Stimulated activated CD8-positive, alpha-beta memory T cell treated with anti-CD3 and anti-CD28 coated beads, Interleukin-15, amount 100 ng/mL, for 4 hours (primary cell): ENCODE results near the gene MAGI1.

ENCODE experiments used
- DNase-seq, 2 donors: peaks; one replicate each; pipeline ENCODE4 v3.0.0-alpha.2; 2020; ENCODE audit warnings: low read depth in 2 of 2

MAGI1 gene

DNA sequence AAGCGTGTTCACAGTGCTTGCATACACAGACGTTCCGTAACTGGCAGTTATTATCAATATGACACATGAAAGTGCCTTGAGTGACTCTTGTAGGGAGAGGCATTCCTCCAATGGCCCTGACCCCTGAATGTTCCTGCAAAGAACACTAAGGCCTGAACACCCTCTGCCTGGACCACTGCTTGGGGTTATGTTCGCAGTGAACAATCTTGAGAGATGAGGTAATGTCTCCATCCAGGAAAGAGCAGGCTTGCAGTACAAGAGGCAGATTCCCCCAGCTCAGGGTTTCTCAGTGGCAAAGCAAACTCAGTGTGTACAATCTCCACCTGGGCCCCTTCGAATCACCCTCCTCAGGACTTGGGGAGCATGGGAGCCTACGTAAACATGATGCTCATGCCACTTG, 324.6 kb downstream of the MAGI1 start:
- DNase-seq: no peak

DNA sequence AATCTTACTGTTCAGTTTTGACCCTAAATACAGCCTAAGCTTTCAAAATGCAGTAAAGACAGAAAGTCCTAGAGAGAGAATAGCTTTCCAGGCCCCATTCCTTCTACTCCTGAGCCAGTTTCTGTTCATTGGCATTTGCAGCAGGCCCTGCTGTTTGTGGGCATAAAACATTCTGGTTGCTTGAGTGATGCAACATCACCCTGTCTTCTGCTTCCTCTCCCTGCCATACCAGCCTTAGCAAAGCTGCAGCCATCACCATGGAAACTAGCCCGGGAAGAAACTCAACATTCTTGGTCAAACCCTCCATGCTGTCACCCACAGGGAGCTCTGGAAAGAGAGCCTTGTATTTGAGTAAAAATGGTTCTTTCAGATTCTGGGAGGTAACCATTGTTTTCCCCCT, 325.7 kb downstream of the MAGI1 start:
- no peak for DNase-seq

DNA sequence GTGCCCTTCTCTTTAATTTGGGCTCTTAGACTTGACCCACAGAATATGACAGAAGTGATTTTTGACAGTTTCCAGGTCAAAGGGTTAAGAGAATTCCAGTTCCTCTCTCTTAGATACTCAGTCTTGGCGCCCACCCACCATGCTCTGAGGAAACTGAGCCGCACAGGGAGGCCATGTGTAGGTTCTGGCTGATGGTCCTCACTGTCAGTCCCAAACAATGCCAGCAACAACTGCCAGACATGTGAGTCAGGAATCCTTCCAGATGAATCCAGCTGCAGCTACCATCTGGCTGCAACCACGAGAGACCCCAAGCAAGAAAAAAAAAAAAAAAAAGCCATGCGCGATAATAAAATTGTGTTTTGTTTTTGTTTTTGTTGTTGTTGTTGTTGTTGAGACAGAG, 326.6 kb downstream of the MAGI1 start:
- no peak for DNase-seq

DNA sequence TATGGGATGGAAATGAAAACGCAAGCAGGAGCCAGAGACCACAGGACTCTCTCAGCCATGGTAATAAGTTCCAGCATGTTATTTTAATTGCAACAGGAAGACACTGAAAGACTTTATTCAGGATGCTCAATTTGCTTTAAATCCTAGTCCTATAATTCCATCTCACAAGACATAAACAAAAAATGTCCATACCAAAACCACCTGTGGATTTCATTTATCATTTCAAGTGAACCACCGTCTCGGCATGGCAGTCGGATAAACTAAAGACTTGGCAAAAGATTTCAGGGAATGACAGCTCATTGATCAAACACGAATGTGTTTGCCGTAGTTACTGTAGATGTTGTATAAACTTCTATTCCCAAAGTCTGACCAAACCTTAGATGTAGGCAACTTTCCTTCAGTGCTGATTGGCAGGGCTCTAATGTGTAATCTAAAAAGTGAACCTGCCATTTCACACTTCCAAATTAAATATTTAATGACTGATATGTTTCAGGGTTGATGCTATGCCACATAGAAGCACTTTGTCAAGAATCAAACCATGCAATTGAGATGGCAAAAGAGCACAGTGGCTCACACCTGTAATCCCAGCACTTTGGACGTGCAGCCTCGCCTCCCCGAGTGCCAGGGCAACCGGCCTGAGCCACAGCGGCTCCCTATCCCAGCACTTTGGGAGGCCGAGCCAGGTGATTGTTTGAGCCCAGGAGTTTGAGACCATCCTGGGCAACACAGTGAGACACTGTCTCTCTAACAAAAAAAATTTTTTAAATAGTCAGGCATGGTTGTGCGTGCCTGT, 331.7 kb downstream of the MAGI1 start:
- no peak for DNase-seq

DNA sequence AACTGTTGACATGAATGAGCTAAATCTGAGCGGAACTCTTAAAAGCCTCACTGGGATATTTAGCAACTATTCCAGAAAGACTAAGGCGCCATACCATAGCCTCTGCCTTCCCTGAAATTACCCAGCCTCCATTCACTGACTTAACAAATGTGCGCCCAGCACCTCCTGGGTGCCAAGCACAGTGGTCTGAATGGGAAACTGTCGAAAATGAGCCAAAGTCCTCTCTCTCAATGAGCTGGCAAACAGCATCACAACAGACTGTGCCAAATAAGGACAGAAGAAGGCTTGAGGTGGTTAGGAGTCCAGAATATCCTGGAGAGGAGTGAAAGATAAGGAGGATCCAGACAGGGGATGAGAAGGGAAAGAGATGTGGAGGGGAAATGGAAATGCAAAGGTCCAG, 332.4 kb downstream of the MAGI1 start:
- no peak for DNase-seq

DNA sequence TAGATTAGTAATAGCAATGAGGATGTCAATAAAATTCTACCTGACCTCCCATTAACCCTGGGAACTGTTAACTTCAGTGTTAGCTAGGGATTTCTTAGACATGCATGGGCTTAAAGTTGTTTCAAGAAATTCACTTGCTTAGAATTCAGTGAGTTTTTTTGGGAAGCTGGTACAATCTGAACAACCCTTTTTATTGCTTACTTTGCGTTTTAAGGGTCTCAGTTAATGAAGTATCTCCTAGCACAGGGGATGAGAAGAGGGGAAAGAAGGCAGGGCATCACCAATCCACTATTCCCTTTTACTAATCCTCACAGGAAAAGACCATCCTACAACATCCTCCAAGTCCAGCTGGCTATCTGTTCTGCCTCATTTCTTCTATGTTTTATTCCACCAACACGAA, 334.9 kb downstream of the MAGI1 start:
- DNase-seq: no peak

DNA sequence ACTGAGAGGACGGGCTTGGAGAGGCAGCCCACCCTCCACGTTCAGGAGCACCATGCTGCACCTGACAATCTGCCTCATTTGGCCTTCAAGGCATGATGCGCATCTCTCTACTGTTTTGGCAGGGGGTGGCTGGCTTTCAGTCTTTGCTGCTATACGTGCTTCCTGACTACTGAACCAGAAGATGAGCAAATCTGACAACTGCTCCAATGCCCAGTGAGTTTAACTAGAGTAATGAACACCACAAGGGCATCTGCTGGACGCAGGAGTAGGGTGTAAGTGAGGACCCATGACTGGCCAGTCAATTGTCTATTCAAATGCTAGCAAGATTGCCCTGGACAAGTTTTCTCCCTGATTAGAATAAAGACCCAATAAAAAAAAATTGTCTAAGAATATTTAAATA, 335.7 kb downstream of the MAGI1 start:
- no peak for DNase-seq

DNA sequence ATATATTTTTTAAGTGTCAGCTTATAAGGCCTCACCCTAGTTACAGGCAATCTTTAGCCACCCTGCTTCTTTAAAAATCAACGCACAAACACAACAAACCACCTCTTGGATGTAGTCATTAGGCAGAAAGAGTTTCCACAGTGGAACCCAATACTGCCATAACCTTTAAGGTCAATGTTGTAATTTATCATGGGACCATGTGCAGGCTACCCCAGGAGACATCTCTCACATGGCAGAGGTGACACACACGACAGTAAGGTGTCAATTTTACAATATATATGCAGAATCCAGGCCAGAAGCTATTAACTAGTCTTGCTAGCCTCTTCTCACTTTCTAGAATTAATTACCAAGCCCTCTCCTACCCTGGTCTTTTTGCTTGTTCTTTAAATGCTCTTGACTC, 336.5 kb downstream of the MAGI1 start:
- DNase-seq: no peak

DNA sequence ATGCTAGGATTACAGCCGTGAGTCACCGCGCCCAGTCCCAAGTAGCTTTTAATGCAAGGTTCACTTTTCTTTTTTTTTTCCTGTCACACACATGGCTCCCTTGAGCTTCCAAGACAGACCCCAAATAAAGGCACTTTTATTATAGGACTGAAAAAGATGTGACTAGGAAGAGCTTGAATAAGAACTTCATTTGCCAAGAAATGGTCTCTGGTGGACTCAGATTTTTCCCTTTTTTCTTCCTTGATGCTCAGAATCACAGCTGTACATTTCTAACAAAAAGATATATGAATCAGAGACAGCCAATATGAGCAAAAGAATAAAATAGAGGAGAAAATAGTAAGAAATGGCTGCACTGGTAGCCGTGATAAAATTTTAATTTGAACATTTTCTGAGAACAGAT, 337.2 kb downstream of the MAGI1 start:
- no peak for DNase-seq

DNA sequence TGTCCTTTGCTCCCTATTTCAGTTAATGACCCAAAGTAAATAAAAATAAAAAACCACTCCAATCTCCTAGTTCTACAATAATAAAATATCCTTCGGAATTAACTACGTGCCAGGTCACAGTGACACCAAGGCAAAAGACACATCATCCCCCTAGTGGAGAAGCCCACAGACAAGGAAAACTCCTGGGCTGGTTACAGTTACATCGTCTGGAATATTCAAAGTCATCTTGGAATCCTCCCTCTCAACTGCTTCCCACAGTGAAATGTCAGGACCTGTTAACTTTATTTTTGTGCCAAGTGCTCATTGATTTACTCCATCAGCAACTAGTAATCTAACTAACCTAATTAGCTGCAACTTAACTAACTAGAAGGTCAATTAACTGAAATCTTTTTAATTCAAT, 349.3 kb downstream of the MAGI1 start:
- DNase-seq: no peak

DNA sequence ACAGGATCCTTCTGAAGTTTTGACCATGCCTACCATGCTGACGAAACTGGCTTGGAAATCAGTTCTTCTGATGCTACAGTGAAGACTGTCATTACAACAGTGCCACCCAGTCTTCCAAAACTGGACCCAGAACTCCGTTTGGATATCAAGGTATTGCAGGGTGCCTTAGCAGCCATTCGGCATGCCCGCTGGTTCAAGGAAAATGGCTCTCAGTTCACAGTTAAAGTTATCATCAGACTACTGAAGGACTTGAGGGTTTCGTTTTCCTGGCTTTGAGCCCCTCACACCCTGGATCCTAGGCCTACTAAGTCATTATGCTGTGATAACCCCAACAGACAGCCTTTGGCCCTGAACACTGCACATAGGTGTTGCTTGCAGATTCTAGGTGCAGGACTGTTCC, 351.0 kb downstream of the MAGI1 start:
- no peak for DNase-seq

DNA sequence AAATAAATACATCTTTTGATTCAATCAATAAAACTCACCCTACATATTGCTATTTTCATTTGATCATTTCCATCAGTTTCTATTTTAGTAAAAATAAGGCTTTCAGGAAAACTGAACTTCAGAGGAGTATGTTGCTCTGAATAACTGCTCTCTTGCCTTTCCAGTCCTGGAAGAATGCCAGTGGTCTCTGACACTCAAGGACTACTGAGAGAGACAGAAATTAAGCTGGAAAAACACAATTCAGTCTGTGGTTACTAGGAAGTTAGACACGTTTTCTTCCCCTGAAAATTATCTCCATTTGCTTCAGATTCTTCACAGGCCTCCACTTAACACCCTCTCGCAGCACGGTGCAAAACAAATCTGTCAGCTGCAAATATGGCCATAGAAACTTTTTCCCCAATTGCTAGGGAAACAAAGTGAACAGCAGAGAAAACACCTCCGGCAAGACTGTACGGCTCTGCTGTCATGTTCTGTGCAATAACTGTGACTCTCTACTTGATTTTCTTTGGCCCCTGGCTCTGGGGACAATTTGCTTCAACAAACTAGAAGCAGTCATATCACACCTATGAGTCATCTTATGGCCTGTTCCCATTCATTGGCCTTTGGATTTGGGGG, 353.0 kb downstream of the MAGI1 start:
- no peak for DNase-seq

DNA sequence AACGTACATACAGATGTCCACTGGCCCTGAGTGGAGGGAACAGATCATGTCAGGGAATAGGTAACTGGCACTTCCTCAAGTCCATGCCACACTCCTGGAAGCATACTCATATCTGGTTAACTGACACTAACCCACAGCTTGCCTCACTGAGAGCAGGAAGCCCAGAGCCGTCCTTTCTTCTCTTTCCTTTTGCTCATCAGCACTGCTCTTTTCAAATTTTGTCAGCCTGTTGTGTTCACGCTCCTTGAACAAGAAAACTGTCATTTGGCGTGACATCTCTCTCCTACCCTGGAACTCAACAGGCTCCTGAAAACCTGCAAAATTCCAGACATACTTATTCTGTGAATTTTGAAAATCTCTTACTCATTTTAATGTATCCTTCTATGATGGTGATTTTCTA, 360.2 kb downstream of the MAGI1 start:
- no peak for DNase-seq

DNA sequence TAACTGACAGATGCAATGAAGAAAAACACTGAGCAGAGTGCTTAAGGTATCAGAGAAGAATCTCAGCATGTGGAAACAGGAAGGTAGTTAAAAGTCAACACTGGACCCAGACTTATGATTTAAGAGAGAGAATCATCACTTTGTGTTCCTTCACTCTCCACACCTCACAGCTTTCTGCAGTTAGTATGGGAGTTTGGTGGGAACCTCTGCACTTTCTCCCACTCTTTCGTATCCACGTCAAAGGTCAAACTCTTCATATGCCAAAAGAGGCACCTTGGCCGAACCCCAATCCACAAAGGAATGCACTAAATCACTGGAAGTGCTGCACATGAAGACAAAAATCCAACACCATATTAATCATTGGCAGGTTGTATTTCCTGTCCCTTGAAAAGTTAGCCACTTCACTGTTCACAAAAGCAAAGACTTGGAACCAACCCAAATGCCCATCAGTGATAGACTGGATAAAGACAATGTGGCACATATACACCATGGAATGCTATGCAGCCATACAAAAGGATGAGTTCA, 361.2 kb downstream of the MAGI1 start:
- DNase-seq: no peak

DNA sequence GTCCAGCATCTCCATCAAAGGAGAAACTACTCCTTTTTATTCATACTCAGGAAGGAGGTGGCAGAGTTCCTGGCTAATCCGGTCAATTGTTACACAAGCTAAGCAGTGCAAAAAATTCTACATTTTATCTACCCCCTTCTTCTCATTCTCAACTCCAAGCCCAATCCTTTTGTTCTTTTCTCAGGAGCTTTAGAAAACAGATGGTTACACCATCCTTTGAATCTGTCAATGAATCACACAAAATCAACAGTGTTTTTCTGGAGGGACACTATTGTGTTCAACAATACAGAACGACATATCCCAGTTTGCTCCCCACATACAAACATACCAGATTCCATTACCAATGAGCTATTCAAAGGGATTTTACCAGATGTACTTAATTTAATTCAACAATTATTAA, 362.1 kb downstream of the MAGI1 start:
- no peak for DNase-seq

DNA sequence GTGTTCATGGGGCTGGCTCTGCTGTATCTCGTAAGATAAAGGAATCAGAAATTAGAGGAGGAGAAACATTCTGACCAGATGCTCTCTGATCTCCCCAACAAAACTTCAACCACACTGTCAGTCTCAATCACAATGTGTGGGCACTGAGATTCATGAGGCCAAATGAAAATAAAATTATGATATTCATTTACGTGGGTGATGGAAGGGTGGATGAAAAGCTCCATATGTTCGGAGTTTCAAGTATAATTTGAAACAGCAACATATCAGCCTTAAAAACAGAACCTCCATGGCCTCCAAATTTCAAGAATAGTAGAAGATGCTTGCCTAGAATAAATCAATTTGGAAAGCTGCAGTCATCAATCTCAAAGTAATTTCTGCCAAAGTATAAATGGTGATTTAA, 363.7 kb downstream of the MAGI1 start:
- DNase-seq: no peak

DNA sequence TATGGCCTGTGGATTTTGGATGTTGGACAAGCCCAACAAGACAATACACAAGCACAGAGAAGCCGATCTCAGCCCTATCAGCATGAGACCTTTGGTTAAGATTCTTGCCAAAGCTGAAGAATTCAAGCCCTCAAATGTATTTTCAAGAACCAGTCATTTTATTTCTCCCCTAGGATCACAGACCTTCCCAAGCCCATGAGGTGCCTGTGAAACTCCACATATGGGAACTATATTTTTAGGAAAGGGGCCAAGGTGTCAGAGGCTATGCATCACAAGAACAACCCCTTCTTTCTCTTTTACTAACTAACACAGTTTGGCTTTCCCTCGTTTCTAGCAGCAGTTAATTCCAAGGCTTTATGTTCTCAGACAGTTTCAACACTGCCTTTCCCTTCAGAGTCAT, 364.5 kb downstream of the MAGI1 start:
- no peak for DNase-seq

DNA sequence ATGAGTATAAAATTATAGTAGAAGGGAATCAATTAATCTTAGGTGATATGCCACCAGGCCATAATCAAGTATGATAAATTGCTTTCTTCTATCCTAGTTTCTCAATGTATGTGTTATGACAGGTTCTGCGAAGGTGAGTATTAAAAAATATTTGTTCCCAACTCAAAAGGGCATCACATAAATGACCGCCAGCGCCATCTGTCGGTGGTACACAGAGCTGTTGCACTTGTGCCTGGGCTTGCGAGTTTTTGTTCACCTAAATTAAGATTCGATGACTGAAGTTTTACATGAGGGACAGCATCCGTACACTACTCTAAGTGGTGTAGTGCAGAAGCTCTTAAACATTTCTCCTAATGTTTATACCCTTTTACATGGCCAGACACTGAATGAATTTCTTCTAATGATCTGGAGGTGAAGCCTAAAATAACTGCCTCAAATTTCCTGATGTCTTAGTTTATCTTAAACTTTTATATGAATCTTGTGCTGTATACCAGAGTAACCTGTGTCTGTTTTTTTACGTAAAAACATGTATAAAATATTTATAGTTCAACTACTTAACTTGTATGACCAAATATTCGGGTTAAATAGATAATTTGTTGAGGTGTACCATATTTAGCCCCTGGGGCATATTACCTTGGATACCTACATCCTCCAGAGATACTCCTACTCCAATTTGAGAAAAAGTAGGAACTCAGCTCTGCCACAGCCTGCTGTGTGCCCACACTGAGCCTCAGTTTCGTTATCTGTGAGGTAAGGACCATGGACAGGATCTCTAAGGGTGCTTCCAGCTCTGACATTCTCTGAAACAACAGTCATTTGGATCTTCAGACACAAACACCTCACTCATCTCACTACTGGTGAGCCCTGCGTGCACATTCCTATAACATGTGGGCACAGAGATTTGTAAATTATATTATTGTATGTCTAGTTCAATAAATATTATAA, 365.6 kb downstream of the MAGI1 start:
- DNase-seq: no peak

DNA sequence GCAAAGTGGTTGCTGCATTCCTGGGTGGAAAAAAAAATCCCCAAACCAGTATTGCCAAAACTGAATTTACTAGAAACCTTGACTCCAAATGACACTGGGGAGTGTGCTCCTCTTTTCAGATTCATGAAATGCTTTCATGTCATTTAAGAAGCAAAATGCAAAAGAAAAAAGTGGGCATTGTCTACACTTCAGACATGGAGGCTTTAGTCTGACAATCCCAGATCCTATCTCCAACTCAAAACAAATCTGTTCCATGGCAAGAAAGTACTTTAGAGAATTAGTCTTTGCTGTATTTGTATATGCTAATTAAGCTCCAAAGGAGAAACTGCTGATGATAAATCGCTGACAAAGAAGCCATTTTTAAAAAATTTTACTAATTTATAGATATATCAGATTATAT, 366.7 kb downstream of the MAGI1 start:
- DNase-seq: no peak

DNA sequence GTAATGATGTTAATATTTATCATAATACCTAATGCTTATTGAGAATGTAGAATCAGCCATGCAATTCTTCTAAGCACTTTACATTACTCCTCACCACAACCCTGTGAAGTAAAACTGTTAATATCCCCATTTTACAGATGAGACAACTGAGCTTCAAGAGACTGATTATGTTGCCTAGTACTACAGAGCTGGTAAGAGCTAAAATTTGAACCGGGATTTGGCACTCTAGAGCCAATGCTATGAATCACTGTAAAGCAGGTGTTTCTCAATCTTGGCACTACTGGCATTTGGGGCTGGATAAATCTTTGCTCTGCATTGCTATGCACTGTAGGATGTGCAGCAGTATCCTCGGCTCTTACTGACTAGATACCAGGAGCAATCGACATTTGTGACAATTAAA, 367.7 kb downstream of the MAGI1 start:
- no peak for DNase-seq

DNA sequence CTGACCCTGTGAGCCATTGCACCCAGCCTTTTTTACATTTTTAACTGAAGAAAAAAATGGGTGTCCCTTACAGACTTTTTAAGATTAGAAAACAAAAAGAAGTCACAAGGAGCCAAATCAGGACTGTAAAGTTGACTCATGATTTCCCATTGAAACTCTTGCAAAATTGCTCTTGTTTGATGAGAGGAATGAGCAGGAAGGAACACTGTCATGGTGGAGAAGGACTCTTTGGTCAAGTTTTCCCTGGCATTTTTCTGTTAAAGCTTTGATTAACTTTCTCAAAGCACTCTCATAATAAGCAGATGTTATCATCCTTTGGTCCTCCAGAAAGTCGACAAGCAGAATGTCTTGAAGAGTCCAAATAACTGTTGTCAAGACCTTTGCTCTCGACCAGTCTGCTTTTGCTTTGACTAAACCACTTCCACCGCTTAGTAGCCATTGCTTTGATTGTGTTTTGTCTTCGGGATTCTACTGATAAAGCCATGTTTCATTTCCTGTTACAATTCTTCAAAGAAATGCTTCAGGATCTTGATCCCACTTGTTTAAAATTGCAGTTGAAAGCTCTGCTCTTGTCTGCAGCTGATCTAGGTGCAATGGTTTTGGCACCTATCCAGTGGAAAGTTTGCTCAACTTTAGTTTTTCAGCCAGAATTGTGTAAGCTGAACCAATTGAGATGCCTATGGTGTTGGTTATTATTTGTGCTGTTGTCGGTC, 369.4 kb downstream of the MAGI1 start:
- DNase-seq: no peak

DNA sequence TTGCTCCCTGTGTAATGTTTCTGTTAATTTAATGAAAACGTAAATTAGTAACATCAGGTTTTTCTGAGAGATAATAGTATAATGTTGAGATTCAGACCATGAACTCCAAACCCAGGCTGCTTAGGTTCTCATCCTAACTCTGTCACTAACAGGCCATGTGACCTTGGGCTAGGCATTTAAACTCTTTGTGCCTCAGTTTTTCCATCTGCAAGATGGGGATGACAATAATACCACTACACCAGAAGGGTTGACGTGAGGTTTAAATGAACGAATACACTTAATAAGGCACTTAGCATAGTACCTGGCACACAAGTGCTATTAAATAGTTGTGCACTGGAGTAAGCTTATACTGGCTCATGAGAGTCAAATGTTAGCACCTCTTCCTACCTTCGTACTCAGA, 370.8 kb downstream of the MAGI1 start:
- no peak for DNase-seq
